ENCODE results near the gene TRMT6.

GRCh38 chr20:5933802-5934436 is 16.4 kb downstream of the TRMT6 start:
- TF ChIP-seq CTCF (IDR thresholded peaks at IDR 0.05) = no peak
- TF ChIP-seq POLR2A (IDR thresholded peaks at IDR 0.05) = no peak
